ENCODE results near the gene HARS2. TPM values are rescaled to one million over a fixed set of nuclear protein-coding genes. Genes with fewer than 3 reads are reported as not detected.
"Not testable (repeated sequence)": the region's sequence is repeated elsewhere in the genome, so short reads cannot be mapped to it uniquely, and the experiment has no call there.

HARS2 gene, protein sequence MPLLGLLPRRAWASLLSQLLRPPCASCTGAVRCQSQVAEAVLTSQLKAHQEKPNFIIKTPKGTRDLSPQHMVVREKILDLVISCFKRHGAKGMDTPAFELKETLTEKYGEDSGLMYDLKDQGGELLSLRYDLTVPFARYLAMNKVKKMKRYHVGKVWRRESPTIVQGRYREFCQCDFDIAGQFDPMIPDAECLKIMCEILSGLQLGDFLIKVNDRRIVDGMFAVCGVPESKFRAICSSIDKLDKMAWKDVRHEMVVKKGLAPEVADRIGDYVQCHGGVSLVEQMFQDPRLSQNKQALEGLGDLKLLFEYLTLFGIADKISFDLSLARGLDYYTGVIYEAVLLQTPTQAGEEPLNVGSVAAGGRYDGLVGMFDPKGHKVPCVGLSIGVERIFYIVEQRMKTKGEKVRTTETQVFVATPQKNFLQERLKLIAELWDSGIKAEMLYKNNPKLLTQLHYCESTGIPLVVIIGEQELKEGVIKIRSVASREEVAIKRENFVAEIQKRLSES
- polyA plus RNA-seq = 10 to 100 TPM; 12.0 to 14.5 (median 12.1) TPM

DNA sequence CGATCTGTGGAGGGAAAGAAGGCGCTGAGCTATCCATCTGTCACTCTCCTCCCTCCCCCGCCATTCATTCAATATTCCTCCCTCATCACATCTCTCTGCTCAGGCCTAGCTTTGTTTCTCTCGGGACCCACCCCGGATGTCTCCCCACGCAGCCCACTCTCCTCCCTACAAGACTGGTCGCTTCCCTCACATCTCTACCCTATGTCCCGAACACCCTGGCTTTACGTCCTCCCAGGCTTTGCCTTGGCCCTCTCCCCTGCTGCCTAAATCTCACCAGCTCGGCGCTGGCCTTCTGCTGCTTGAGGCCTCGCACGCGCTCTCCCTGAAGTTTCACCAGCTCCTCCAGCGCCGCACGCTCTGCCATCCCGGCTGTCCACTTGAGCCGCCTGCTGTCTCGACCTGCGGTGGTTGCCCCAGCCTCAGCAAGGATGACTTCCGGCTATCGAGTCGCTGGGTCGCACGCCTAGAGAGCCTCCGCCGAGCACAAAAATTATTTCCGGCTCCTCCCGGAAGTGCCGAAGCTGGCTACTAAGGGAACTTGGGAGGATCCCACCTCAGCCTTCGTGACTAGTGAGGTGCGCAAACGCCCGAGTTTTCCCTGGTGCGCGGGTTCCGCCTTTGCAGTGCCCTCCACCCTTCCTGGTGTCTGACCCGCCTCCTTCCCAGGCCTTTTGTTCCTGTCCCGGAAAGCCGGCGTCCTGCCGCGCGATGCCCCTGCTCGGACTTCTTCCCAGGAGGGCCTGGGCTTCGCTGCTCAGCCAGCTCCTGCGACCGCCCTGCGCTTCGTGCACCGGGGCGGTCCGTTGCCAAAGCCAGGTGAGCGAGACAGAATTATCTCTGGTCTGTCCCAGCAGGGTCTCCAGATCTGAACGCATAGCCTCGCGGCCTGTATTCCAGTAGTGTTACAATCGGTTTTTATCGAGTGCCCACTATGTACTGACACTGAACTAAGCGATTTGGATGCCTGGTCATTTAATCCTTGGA, at the start of gene HARS2, which contains the start of gene HARS1:
TSS of gene HARS2 (plus strand) at position 515 of the 984 bp plus-strand sequence. CDS start at position 709, 194 bp downstream.
TSS of gene HARS1 (minus strand) at position 430 of the 984 bp plus-strand sequence. CDS start at position 364, 66 bp downstream.
- WGBS, 3 donors = 0 to 1% (median 1%) methylated on average over 61 of the region's 61 CpGs
- no peak within 1 kb of the TSS for H3K27ac ChIP-seq (ENCODE audit: low read depth, low read length)

- H3K27ac ChIP-seq (ENCODE audit: low read depth, low read length) = no peak overlapping the region
- 89 to 91% (median 90%) methylated on average over 8 of the region's 8 CpGs for WGBS, 3 donors
Observed at GRCh38 chr5:140641716-140642115, 49.5 kb upstream of the HARS2 start.

DNA sequence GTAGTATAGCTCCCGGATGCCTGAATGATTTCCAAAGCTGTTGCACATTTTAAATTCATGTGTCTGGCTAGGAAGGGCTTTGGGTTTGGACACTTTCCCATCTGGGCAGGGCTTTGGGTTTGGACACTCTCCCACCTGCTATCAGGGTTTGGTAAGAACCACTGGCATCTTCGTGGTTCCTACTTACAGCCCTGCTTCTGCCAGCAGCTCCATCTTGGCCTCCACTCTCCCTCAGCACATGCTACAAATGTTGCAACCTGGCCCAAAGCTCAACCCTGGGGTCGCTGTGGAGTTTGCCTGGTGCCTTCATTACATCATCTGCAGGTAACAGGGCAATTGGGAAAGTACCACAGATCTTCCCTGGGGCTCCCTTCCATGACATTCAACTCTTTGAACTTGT, 48.5 kb upstream of the HARS2 start:
- H3K27ac ChIP-seq (ENCODE audit: low read depth, low read length) = no peak overlapping the region
- WGBS, 3 donors = 54 to 70% (median 57%) methylated on average over 3 of the region's 3 CpGs

DNA sequence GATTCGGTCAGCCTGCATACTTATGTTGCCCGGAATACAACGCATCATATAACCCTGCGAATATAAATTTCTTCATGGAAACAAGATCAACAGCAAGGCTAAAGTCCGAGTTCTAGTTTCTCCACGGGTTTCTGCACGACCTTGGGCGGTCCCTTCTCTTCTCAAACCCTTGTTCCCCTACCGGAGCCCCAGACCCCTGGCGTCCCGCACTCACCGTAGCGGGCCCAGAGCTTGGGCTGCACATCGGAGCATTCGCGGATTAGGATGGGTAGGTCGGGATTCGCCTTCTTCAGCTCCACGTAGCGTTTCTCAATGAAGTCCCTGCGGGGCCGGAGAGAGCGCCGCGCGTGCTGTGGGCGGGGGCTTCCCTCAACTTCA, 44.2 kb upstream of the HARS2 start:
- WGBS, 3 donors = 0 to 1% (median 1%) methylated on average over 27 of the region's 27 CpGs
- H3K27ac ChIP-seq (ENCODE audit: low read depth, low read length) = no peak overlapping the region

DNA sequence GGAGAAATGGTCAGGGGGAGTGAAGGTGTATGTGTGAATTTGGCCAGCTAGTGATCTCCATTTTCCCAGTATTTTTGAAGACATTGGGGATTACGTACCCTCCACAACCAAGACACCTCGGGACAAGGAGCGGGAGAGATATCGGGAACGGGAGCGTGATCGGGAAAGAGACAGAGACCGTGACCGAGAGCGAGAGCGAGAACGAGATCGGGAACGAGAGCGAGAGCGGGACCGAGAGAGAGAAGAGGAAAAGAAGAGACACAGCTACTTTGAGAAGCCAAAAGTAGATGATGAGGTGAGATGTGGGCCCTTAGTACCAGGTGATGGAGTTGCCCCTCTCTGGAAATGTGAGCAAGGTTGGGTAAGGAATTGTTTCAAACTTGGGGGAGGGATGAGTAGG, 32.4 kb upstream of the HARS2 start:
- no peak overlapping the region for H3K27ac ChIP-seq (ENCODE audit: low read depth, low read length)
- 97% methylated on average over 17 of the region's 17 CpGs for WGBS, 3 donors

DNA sequence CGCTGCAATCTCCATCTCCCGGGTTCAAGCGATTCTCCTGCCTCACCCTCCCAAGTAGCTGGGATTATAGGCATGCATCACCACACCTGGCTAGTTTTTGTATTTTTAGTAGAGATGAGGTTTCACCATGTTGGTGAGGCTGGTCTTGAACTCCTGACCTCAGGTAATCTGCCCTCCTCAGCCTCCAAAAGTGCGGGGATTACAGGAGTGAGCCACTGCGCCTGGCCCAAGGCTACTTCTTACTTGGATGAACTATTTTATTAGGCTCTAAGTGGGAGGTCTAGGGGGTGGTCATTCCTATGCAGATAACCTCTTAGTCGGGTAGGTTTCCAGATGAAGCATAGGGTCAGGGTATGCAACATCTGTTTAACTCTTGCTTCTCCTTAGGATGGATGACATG, 30.9 kb upstream of the HARS2 start:
- 86 to 92% (median 89%) methylated on average over 6 of the region's 6 CpGs for whole genome bisulfite sequencing, 3 donors
- not testable (repeated sequence) for H3K27ac ChIP-seq (ENCODE audit: low read depth, low read length)

DNA sequence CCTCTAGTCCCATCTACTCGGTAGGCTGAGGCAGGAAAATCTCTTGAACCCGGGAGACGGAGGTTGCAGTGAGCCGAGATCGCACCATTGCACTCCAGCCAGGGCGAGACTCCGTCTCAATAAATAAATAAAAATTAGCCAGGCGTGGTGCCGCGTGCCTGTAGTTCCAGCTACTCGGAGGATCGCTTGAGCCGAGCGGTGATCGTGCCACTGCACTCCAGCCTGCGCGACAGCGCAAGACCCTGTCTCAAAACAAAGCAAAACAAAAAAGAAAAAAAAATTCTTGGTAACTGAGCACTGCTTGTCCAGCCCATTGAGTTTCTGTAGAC, 27.3 kb upstream of the HARS2 start:
- 2 to 15% (median 11%) methylated on average over 17 to 18 of the region's 18 CpGs for WGBS, 3 donors
- H3K27ac ChIP-seq (ENCODE audit: low read depth, low read length) = peak overlapping the region; percentile 71

DNA sequence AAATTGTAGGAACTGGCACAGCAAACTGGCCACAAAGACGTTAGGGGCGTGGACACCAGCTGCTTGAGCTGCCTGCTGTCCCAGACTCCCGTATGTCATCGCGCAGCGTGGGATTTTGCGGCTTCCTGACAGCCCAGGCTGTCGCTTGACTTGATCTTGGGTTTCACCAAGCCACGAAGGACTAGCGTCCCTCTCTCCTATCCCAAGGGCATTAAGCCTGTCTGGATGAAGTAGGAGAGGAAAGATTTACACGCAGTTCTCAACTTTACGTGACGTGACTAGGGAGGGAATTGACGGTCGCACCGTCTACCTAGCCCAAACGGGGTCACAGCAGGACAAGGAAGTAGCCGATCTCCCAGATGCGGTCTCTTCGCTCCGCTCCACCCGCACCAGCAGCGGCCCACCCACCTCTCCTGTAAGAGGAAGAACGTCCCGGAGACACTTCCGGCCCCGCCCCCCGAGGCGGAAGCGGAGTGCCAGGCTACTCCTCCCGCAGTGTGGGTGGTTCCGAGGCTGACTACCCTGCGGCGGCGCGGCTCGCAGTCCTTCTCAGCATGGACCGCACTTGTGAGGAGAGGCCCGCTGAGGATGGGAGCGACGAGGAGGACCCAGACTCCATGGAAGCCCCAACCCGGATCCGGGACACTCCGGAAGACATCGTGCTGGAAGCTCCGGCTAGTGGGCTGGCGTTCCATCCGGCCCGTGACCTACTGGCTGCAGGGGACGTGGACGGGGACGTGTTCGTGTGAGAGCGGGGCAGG, 26.7 kb upstream of the HARS2 start, which contains the start of gene WDR55:
TSS of gene WDR55 (plus strand) at position 546 of the 761 bp plus-strand sequence. CDS start at position 555, 9 bp downstream.
- WGBS, 3 donors = 0 to 1% (median 0%) methylated on average over 54 of the region's 54 CpGs
- H3K27ac ChIP-seq (ENCODE audit: low read depth, low read length) = peak within 1 kb of the TSS; percentile 71

DNA sequence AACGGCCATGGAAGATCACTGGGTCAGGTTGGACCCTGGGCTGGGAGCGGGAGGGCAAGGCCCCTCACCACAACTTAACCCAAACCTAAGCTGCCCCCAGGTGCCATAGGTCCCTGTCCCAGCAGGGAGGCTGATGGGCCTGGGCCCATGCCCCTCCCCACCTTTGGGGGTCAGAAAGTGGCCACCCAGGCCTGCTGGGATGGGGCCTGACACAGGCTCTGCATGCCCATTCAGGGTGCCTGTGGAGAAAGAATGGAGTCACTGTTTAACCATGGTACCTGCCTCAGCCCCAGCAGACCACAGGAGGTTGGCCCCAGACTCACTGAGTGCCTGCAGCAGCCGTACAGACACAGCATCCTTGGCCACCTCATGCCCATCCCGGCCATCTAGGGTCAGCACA, 20.2 kb upstream of the HARS2 start:
- 92 to 98% (median 92%) methylated on average over 3 to 4 of the region's 4 CpGs for WGBS, 3 donors

DNA sequence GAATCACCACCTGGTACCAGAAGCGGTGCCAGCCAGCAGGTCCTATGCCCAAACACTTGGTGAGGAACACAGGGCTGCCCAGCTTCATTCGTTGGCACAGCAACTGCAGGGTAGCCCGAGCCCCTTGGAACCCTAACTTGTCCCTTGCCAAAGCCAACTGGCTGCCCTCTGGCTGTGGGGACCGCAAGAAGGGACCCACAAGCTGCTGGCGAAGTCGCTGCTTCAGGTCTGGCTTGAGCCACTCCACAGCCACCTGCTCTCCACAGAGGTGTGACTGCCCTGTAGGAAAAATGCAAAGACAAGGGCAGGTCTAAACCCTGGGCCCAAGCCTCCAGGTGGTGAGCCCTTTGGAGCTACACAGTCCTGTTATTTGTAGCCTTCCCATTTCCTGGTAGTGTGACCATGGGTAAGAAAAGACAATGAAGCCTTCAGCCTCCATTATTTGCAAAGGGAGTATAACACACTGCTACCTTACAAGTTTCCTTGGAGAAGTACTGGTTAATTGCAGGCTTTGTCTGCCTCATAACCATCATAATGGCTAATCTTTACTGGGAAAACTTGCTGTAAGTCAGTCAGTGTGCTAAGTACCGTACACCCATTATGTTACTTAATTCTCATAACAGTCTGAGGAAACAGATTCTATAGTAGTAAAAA, 19.7 kb upstream of the HARS2 start:
- H3K27ac ChIP-seq (ENCODE audit: low read depth, low read length) = no peak overlapping the region
- 96 to 99% (median 97%) methylated on average over 5 to 6 of the region's 7 CpGs for WGBS, 3 donors

More for the DNA sequence above, 20.2 kb upstream of the HARS2 start:
- not testable (repeated sequence) for H3K27ac ChIP-seq (ENCODE audit: low read depth, low read length)

GRCh38 chr5:140672455-140673186, 18.6 kb upstream of the HARS2 start:
- 48 to 72% (median 69%) methylated on average over 67 to 70 of the region's 70 CpGs for WGBS, 3 donors
- H3K27ac ChIP-seq (ENCODE audit: low read depth, low read length) = no peak overlapping the region

- WGBS, 3 donors = 85 to 92% (median 89%) methylated on average over 33 to 45 of the region's 45 CpGs
- no peak within 1 kb of the TSS for H3K27ac ChIP-seq (ENCODE audit: low read depth, low read length)
Observed at GRCh38 chr5:140673187-140673976, 17.9 kb upstream of the HARS2 start, which contains the start of gene DND1. Gene DND1, minus strand, starts transcription at chr5:140673576. Its CDS starts 34 bp downstream, at chr5:140673542.

DNA sequence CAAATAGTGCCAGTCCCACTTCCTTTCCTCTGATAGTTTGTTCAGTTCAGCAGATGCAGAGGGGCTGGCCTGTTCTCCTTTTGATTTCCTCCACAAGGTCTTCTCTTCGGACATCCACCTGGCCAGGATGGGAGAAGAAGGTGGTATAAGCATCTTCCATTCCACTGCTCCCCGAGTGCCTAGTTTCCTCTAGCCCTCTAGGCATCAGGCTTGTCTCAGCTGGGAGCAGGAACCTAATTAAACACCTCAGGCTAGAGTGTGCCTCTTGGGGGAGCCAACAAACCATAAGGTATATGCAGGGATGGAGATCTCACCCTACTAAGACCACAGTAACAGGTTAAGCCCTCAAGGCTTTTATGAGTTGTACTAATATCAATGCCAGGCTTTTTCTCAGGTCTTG, 17.0 kb upstream of the HARS2 start:
- WGBS, 3 donors = 85 to 86% (median 85%) methylated on average over 2 of the region's 2 CpGs
- H3K27ac ChIP-seq (ENCODE audit: low read depth, low read length) = no peak overlapping the region

DNA sequence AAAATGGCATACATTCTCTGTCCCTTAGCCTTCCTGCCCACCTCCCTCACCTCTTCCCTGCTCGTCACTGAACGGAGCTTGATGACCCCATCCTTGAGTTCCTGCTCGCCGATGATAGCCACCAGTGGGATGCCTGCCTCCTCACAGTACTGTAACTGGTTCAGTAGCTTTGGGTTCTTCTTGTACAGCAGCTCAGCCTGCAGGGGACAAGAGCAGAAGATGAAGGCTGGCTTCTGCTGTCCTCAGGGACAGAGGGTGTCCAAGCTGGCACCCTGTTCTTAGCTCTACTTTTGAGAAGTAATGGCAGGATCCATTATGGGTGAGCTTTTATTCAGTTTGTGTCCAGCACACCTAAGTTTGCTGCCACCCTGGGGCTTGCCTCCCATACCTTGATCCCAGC, 16.6 kb upstream of the HARS2 start:
- no peak overlapping the region for H3K27ac ChIP-seq (ENCODE audit: low read depth, low read length)
- 91 to 94% (median 92%) methylated on average over 4 of the region's 4 CpGs for WGBS, 3 donors

DNA sequence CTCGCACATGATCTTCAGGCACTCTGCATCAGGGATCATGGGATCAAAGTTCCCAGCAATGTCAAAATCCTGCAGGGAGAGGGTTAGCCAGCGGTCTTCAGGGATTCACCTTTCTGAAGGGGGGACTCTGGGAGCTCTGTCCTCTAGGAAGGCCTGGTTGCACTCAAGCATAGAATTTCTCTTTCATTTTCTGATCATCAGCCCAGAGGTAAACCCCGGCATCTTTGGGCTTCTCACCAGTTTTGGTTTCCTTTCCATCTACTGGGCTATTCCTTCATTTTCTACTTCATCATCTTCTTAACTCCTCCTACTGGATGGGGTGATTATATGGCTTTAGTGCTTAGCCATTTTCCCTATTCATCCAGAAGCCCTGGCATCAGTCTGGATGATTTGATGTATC, 13.3 kb upstream of the HARS2 start:
- WGBS, 3 donors = 78 to 96% (median 94%) methylated on average over 3 of the region's 3 CpGs
- H3K27ac ChIP-seq (ENCODE audit: low read depth, low read length) = no peak overlapping the region

DNA sequence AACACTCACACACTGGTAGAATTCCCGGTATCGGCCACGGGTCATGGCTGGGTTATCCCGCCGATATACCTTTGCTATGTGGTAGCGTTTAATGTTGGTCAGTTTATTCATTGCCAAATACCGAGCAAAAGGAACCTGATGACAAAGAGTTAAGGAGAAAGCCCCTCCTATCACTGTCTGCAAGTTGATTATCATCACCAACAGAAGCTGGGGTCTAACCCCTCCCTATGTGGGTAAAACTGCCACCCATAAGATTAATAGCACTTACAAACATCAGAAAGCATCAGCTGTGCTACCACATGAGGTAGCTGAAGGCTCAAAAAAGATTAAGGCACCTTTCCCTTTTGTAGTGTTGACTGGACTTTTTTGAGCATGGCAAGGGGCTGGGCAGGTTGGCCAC, 12.3 kb upstream of the HARS2 start:
- no peak overlapping the region for H3K27ac ChIP-seq (ENCODE audit: low read depth, low read length)
- WGBS, 3 donors = 96 to 98% (median 97%) methylated on average over 7 of the region's 7 CpGs
